ENCODE measurements around the gene PHF5A.

DNA sequence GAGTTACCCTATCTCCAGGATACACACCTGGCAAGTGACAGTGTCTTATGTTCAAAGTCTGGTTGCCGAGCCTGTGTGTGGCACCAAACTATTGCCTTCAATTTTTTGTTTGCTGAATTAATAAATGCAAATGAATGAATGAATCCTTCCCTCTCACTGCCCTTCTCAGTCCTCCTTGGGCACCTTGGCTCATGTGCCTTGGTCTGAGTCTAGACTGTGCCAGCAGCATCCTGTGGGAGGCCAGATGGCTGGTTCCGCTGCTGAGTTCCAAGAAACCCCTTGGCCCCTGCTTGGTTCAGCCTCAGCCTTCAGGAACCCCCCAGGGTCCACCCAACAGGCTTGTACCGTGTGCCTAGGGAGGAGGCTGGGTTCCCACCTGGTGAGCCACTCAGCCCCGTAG is 52.9 kb downstream of the PHF5A start:
- no peak for TF ChIP-seq POLR2A (IDR thresholded peaks at IDR 0.05)
- TF ChIP-seq, protein P1, sequence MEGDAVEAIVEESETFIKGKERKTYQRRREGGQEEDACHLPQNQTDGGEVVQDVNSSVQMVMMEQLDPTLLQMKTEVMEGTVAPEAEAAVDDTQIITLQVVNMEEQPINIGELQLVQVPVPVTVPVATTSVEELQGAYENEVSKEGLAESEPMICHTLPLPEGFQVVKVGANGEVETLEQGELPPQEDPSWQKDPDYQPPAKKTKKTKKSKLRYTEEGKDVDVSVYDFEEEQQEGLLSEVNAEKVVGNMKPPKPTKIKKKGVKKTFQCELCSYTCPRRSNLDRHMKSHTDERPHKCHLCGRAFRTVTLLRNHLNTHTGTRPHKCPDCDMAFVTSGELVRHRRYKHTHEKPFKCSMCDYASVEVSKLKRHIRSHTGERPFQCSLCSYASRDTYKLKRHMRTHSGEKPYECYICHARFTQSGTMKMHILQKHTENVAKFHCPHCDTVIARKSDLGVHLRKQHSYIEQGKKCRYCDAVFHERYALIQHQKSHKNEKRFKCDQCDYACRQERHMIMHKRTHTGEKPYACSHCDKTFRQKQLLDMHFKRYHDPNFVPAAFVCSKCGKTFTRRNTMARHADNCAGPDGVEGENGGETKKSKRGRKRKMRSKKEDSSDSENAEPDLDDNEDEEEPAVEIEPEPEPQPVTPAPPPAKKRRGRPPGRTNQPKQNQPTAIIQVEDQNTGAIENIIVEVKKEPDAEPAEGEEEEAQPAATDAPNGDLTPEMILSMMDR (IDR thresholded peaks at IDR 0.05), result no peak

Data from lower leg skin (tissue), 3 donors.